Chondrocyte (in vitro differentiated cells): ENCODE results near the gene SUN5. TPM values are rescaled to one million over a fixed set of nuclear protein-coding genes. Genes with fewer than 3 reads are reported as not detected.
"Not testable (repeated sequence)": the region's sequence is repeated elsewhere in the genome, so short reads cannot be mapped to it uniquely, and the experiment has no call there.

Experiments
- DNase-seq: peaks from one replicate; pipeline ENCODE4 v3.0.0; 2021; ENCODE audit warnings: mixed read lengths, low spot score
- H3K27ac Mint-ChIP-seq: one replicate; pipeline ENCODE4 v1.8.0; 2021; ENCODE audit warnings: mild to moderate bottlenecking, moderate library complexity, mixed read lengths; ENCODE audit not compliant: unreplicated experiment
- H3K27me3 Mint-ChIP-seq: 2 replicates; pipeline ENCODE4 v1.8.0; 2021; ENCODE audit warnings: low read depth, mixed read lengths
- H3K36me3 Mint-ChIP-seq: 2 replicates; pipeline ENCODE4 v1.8.0; 2021; ENCODE audit warnings: low read depth, mixed read lengths
- H3K4me1 Mint-ChIP-seq: 2 replicates; pipeline ENCODE4 v1.8.0; 2021; ENCODE audit warnings: low read depth, mild to moderate bottlenecking, mixed read lengths
- H3K4me3 Mint-ChIP-seq: one replicate; pipeline ENCODE4 v1.8.0; 2021; ENCODE audit warnings: mild to moderate bottlenecking, moderate library complexity, mixed read lengths; ENCODE audit not compliant: unreplicated experiment
- H3K9me3 Mint-ChIP-seq: 2 replicates; pipeline ENCODE4 v1.8.0; 2021; ENCODE audit warnings: low read depth, mixed read lengths
- long read RNA-seq: library from polyadenylated mRNA; stranded (forward); transcript quantifications from one replicate; pipeline ENCODE4 v2.0.0, GENCODE V29; 2021
- total RNA-seq: library from RNA; stranded (reverse); gene quantifications from 3 replicates; pipeline ENCODE4 v1.2.1, GENCODE V29; 2021
- TF ChIP-seq, protein P1 (sequence below): fragments of 200-600 bp; sonication (generic); IDR thresholded peaks from 2 replicates; pipeline ENCODE4 v1.5.0; 2021; ENCODE audit warnings: antibody characterized with exemption, mild to moderate bottlenecking, moderate library complexity

Gene SUN5, protein sequence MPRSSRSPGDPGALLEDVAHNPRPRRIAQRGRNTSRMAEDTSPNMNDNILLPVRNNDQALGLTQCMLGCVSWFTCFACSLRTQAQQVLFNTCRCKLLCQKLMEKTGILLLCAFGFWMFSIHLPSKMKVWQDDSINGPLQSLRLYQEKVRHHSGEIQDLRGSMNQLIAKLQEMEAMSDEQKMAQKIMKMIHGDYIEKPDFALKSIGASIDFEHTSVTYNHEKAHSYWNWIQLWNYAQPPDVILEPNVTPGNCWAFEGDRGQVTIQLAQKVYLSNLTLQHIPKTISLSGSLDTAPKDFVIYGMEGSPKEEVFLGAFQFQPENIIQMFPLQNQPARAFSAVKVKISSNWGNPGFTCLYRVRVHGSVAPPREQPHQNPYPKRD
- total RNA-seq, result not detected in 3 replicates
- long read RNA-seq, result 0 reads

DNA sequence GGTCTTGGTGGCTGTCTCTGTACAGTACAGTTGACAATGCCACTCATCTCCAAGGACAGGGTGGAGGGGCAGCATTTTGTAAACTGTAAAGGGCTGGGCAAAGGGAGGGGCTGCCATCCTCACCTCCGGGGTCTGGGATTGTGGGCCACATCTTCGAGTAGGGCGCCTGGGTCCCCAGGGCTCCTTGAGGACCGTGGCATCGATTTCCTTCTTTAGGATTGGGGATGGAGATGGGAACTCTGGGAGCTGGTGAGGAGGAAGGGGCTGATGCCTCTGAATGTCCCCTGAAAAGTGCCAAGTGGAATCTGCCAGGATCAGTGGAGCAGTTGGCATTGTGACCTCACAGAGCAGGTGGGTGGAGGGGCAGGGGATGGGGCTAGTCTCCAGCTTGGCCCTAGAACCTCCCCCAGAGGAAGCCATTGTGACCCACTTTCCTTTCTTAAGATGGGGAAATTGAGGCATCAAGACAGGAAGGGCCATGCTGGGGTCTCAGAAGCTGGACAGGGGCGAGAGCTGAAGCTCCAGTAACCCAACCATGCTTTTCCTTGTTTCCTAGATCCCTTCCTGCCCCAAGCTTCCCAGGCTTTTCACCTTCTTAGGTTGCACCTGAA, at the start of gene SUN5:
Gene SUN5 (minus strand): TSS at position 293 of the 611 bp plus-strand sequence. CDS start 93 bp downstream, at position 200.
- Mint-ChIP-seq H3K27me3 (peaks cover 32% of the 10 kb centered on the region), H3K4me1 (peaks cover 2% of the 10 kb centered on the region), H3K36me3 (no peaks in the 10 kb centered on the region), H3K27ac (no peak within 1 kb of the TSS), H3K9me3 (peaks cover 5% of the 10 kb centered on the region), H3K4me3 (no peak within 1 kb of the TSS)
- no peak for DNase-seq
- TF ChIP-seq, protein P1, sequence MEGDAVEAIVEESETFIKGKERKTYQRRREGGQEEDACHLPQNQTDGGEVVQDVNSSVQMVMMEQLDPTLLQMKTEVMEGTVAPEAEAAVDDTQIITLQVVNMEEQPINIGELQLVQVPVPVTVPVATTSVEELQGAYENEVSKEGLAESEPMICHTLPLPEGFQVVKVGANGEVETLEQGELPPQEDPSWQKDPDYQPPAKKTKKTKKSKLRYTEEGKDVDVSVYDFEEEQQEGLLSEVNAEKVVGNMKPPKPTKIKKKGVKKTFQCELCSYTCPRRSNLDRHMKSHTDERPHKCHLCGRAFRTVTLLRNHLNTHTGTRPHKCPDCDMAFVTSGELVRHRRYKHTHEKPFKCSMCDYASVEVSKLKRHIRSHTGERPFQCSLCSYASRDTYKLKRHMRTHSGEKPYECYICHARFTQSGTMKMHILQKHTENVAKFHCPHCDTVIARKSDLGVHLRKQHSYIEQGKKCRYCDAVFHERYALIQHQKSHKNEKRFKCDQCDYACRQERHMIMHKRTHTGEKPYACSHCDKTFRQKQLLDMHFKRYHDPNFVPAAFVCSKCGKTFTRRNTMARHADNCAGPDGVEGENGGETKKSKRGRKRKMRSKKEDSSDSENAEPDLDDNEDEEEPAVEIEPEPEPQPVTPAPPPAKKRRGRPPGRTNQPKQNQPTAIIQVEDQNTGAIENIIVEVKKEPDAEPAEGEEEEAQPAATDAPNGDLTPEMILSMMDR, result no peak

DNA sequence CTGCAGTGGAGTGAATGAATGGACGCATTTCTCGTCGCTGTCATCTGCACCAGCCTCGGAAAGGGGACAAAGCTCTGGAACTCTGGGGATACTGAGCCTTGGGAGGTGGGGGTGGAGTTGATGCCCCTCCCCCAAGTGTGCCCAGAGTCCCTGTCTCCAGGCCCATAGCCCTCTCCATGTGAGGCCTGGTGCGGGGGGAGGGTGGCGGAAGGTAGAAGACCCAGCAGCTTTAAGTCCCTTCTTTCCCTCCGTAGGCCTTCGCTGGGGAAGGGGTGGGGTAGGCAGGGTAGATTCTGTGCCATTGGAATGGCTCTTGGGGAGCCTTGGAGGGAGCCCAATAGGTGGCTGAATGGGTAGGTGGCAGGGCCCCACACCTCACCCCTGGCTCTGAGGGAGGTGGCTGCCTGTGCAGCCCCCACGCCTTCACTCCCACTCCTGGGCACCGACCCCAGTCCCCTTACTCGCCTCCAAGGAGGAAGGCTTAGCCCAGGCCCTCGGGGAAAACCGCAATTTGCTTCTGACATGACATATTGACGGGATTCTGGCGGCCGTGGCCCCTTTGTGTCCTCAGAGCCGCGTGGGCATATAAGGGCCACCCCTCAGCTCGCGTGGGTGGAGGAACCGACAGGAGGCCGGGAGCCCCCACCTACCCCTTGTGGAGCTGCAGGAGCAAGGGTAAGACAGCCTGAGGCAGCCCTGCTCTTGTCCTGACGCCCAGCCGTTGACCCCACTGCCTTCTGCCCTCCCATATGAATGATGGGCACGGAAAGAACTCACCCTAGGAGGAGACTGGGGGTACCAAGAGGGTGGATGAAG, 49.3 kb upstream of the SUN5 start, which contains the start of gene BPIFB3:
Gene BPIFB3 (plus strand): TSS at position 613 of the 816 bp plus-strand sequence. CDS start 1,533 bp downstream, outside the sequence.
- no peak within 1 kb of the TSS for H3K27ac Mint-ChIP-seq

DNA sequence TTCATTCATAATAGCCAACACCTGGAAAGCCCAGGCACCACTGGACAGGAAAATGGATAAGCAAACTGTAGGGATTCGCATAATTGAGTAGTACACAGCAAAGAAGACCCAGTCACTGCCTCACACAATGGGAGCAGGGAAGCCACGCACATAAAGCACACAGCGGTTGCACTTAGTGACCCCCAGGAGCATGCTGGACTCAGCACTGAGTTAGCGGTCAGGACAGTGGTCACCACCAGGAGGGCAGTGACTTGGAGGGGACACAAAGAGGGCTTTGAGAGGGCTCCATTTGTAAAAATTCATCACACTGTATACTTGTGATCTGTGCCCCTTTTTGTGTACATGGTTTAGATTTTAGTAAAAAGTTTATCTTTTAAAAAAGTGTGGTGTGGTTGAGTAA, 47.1 kb upstream of the SUN5 start:
- peaks cover 26% of the 10 kb centered on the region for H3K27me3 Mint-ChIP-seq
- peaks cover 5% of the 10 kb centered on the region for H3K9me3 Mint-ChIP-seq
- H3K4me3 Mint-ChIP-seq, result no peak overlapping the region
- H3K27ac Mint-ChIP-seq, result no peak overlapping the region
- DNase-seq, result no peak
- peaks cover 3% of the 10 kb centered on the region for H3K36me3 Mint-ChIP-seq
- TF ChIP-seq, protein P1, result no peak
- H3K4me1 Mint-ChIP-seq, result no peaks in the 10 kb centered on the region

More for the DNA sequence above, 49.3 kb upstream of the SUN5 start, which contains the start of gene BPIFB3:
- Mint-ChIP-seq H3K4me1 (no peaks in the 10 kb centered on the region), H3K27me3 (peaks cover 37% of the 10 kb centered on the region), H3K9me3 (peaks cover 3% of the 10 kb centered on the region), H3K36me3 (peaks cover 1% of the 10 kb centered on the region), H3K4me3 (no peak within 1 kb of the TSS)
- no peak for DNase-seq
- TF ChIP-seq, protein P1, result no peak

DNA sequence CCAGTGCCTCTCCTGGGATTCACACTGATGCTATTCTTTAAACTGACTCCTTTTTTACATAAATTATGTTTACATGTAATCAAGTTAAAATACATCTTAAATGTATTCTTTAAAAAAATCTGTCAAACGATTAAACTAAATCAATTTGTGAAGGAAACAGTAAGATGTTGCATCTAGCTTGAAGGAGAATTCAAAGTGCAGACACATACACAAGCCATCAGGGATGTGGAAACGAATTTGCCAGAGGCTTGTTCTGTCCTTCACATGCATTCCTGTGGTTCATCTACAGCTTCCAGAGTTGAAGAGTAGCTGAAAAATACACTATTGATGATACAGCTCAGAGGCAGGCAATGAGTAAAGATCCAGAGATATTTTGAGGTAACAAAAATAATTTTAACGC, 42.2 kb upstream of the SUN5 start:
- peaks cover 20% of the 10 kb centered on the region for H3K9me3 Mint-ChIP-seq
- H3K4me1 Mint-ChIP-seq, result no peaks in the 10 kb centered on the region
- no peak for DNase-seq
- TF ChIP-seq, protein P1, result no peak
- peaks cover 5% of the 10 kb centered on the region for H3K27me3 Mint-ChIP-seq
- peaks cover 8% of the 10 kb centered on the region for H3K36me3 Mint-ChIP-seq
- H3K4me3 Mint-ChIP-seq, result no peak overlapping the region
- H3K27ac Mint-ChIP-seq, result no peak overlapping the region

DNA sequence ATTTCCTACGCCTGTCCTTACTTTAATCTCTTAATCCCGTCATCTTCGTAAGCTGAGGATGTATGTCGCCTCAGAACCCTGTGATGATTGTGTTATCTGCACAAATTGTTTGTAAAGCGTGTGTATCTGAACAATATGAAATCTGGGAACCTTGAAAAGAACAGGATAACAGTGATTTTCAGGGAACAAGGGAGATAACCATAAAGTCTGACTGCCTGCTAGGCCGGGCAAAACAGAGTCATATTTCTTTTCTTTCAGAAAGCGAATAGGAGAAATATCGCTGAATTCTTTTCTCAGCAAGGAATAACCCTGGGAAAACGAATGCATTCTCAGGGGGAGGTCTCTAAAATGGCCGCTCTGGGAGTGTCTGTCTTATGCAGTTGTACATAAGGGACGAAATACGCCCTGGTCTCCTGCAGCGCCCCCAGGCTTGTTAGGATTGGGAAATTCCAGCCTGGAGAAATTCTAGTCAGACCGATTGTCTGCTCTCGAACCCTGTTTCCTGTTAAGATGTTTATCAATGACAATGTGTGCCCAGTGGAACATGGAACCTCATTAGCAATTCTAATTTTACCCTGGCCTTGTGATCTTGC, 41.0 kb upstream of the SUN5 start:
- DNase-seq, H3K4me3 Mint-ChIP-seq, H3K27me3 Mint-ChIP-seq, H3K36me3 Mint-ChIP-seq, H3K27ac Mint-ChIP-seq, H3K4me1 Mint-ChIP-seq: not testable (repeated sequence)
- peaks cover 17% of the 10 kb centered on the region for H3K9me3 Mint-ChIP-seq
